Sigmoid colon (tissue), 4 donors: ENCODE measurements around the gene KMT2C.

Experiments used
- POLR2A ChIP-seq, 2 donors: fragments of 450-650 bp; IDR thresholded peaks; one replicate each; pipeline ENCODE4 v1.6.1; 2016; ENCODE audit warnings: antibody characterized with exemption in 2 of 2, mild to moderate bottlenecking in 2 of 2, moderate library complexity in 2 of 2
- POLR2AphosphoS5 ChIP-seq, 4 donors: sonication (generic); formaldehyde crosslinking; IDR thresholded peaks; one replicate each; pipeline ENCODE4 v1.6.1; 2017; ENCODE audit warnings: antibody characterized with exemption in 4 of 4
- TF ChIP-seq, protein P1 (sequence below), 4 experiments: fragments of 450-650 bp in 3 of 4; fragments of 200-600 bp in 1 of 4; IDR thresholded peaks; one replicate each; pipeline ENCODE4 v1.5.1; 2016 to 2019; ENCODE audit warnings: antibody characterized with exemption in 4 of 4, mild to moderate bottlenecking in 3 of 4, moderate library complexity in 2 of 4

DNA sequence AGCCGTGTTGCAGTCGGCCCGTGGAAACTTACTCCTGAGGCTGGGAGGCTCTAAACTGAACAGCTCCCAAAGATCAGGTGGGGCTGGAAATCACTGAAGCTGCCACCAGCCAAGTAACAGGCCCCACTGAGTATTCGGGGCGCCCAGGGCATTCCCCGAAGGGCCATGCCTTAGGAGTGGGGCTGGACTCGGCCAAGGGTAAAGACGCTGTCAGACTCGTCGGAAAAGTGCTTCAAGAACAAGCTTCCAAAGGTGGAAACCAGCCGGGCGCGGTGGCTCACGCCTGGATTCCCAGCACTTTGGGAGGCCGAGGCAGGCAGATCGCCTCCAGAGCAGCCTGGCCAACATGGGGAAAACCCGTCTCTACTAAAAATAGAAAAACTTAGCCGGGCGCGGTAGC, 307.6 kb downstream of the KMT2C start:
- TF ChIP-seq POLR2A (IDR thresholded peaks at IDR 0.05) (no peak), POLR2AphosphoS5 (IDR thresholded peaks at IDR 0.05) (no peak)
- TF ChIP-seq, protein P1, sequence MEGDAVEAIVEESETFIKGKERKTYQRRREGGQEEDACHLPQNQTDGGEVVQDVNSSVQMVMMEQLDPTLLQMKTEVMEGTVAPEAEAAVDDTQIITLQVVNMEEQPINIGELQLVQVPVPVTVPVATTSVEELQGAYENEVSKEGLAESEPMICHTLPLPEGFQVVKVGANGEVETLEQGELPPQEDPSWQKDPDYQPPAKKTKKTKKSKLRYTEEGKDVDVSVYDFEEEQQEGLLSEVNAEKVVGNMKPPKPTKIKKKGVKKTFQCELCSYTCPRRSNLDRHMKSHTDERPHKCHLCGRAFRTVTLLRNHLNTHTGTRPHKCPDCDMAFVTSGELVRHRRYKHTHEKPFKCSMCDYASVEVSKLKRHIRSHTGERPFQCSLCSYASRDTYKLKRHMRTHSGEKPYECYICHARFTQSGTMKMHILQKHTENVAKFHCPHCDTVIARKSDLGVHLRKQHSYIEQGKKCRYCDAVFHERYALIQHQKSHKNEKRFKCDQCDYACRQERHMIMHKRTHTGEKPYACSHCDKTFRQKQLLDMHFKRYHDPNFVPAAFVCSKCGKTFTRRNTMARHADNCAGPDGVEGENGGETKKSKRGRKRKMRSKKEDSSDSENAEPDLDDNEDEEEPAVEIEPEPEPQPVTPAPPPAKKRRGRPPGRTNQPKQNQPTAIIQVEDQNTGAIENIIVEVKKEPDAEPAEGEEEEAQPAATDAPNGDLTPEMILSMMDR (IDR thresholded peaks at IDR 0.05): no peak
